Panc1 (cell line): ENCODE data around the gene MEGF8. TPM values are rescaled to one million over a fixed set of nuclear protein-coding genes. Genes with fewer than 3 reads are reported as not detected.
A peak's percentile ranks its signal among the peaks of the same experiment; 100 is the strongest.

ENCODE experiments used
- ATAC-seq: fragments of 200-7000 bp; cut with Tn5 transposase; 2 replicates; pipeline ENCODE4 v1.9.1; 2020; ENCODE audit warnings: mild to moderate bottlenecking, moderate library complexity
- BruUV-seq: library from RNA; stranded (reverse); fragments of 400-500 nt; replicated peaks from 2 replicates; lab custom pipeline; 2021; lab: Mats Ljungman, UMichigan
- CTCF ChIA-PET: fragments of 300-600 bp; sonication (Branson Sonifier 250); formaldehyde crosslinking; loops from one replicate; lab custom pipeline; 2022; ENCODE audit warnings: antibody characterized with exemption; lab: Charles Lee
- POLR2A ChIA-PET: fragments of 300-600 bp; sonication (Branson Sonifier 250); formaldehyde crosslinking; loops from one replicate; lab custom pipeline; 2022; ENCODE audit warnings: antibody characterized with exemption; lab: Charles Lee
- DNase-seq: peaks from one replicate; pipeline ENCODE4 v3.0.0-alpha.2; 2010; ENCODE audit warnings: low read depth, low spot score
- H3K27ac ChIP-seq: 2 replicates; pipeline ENCODE4 v1.5.1; 2011; ENCODE audit warnings: mild to moderate bottlenecking, low read length, inconsistent platforms
- H3K27me3 ChIP-seq: fragments of 200-500 bp; sonication (Bioruptor generic); 2 replicates; pipeline ENCODE4 v1.6.0; 2014; ENCODE audit warnings: low read length, inconsistent platforms; ENCODE audit not compliant: control insufficient read depth, insufficient read depth
- H3K36me3 ChIP-seq: fragments of 200-500 bp; sonication (Bioruptor generic); 2 replicates; pipeline ENCODE4 v1.5.1; 2014; ENCODE audit warnings: inconsistent platforms, mild to moderate bottlenecking, low read length, moderate library complexity; ENCODE audit not compliant: control insufficient read depth, insufficient read depth
- H3K4me1 ChIP-seq: 2 replicates; pipeline ENCODE4 v1.5.1; 2011; ENCODE audit warnings: inconsistent platforms, mild to moderate bottlenecking, low read length, moderate library complexity; ENCODE audit not compliant: control insufficient read depth, insufficient read depth
- H3K4me3 ChIP-seq, 2 experiments: 2 replicates each; pipeline ENCODE4 v1.5.1; 2011 to 2012; ENCODE audit warnings: low read depth in 2 of 2, low read length in 2 of 2, mild to moderate bottlenecking in 2 of 2, inconsistent platforms in 1 of 2, moderate library complexity in 1 of 2
- H3K9me3 ChIP-seq: fragments of 200-500 bp; sonication (Bioruptor generic); 2 replicates; pipeline ENCODE4 v1.5.1; 2014; ENCODE audit warnings: low read depth, mild to moderate bottlenecking, inconsistent platforms, low read length, moderate library complexity; ENCODE audit not compliant: control insufficient read depth, insufficient read depth
- POLR2AphosphoS5 ChIP-seq: IDR thresholded peaks from 2 replicates; pipeline ENCODE4 v1.6.1; 2012; ENCODE audit warnings: mild to moderate bottlenecking, low read depth, low read length, moderate library complexity
- SIN3A ChIP-seq: IDR thresholded peaks from 2 replicates; pipeline ENCODE4 v1.6.1; 2012; ENCODE audit warnings: low read depth, mild to moderate bottlenecking, low read length, moderate library complexity, borderline replicate concordance; ENCODE audit not compliant: insufficient read depth
- TCF7L2 ChIP-seq: IDR thresholded peaks from 2 replicates; pipeline ENCODE4 v1.6.1; 2011; ENCODE audit warnings: mild to moderate bottlenecking, low read depth, low read length, inconsistent platforms
- in situ Hi-C: cut with HindIII; loops from 2 replicates; pipeline ENCODE4 v1.10.0; 2016; ENCODE audit warnings: low sequenced_read_pairs, low pct_unique_long_range_greater_than_20kb
- intact Hi-C: fragments of 100-400 bp; cut with micrococcal nuclease; formaldehyde crosslinking; loops from one replicate; pipeline ENCODE4 v1.10.0; 2022; ENCODE audit not compliant: unreplicated experiment
- total RNA-seq: library from RNA; stranded (reverse); gene quantifications from one replicate; pipeline ENCODE4 v1.2.1, GENCODE V29; 2021; ENCODE audit not compliant: unreplicated experiment
- TF ChIP-seq, protein P1 (sequence below): fragments of 450-650 bp; IDR thresholded peaks from 2 replicates; pipeline ENCODE4 v1.5.1; 2017; ENCODE audit warnings: mild to moderate bottlenecking
- TF ChIP-seq, protein P2 (sequence below), 2 experiments: IDR thresholded peaks; 2 replicates each; pipeline ENCODE4 v1.6.1; 2011 to 2012; ENCODE audit warnings: low read depth in 2 of 2, control low read depth in 1 of 2, low read length in 1 of 2, mild to moderate bottlenecking in 1 of 2, moderate library complexity in 1 of 2; ENCODE audit not compliant: insufficient read depth in 1 of 2

Gene MEGF8
- total RNA-seq, 1 experiment from 2014 or later: 14.2 TPM

DNA sequence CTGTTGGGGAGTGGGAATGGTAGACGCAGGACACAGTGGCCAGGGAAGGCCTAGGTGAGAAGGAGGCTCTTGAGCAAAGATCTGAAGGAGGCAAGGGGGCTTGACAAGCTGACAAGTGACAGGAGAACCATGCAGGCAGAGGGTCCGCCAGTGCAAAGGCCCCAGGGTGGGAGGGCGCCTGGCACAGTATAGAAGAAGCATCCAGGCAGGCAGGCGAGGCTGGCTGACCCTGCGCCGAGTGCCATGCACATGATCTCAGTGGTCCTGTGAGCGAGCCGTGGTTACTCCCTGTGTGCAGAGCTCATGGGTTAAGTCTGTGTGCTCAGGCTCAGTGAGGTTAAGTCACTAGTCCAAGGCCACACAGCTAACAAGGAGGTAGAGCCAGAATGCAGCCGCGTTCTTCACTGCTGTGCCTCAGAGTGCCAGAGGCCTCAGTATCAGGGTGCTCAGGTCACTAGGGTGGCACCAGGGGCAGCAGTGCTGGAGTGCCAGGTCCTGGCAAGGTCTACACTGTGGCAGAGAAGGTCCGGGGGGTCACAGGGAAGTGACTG, 49.5 kb downstream of the MEGF8 start:
- CTCF ChIA-PET: no interaction called here
- ATAC-seq: 0 out of 2 replicates have a peak, but pooled peaks have one; percentile 14
- intact Hi-C loops (no loop called here), in situ Hi-C loops (no loop called here)
- no TSS peak for BruUV-seq
- no peaks in the 10 kb centered on the region for H3K9me3 ChIP-seq
- no peaks in the 10 kb centered on the region for H3K4me1 ChIP-seq
- no peak for TF ChIP-seq POLR2AphosphoS5
- TF ChIP-seq, protein P1, sequence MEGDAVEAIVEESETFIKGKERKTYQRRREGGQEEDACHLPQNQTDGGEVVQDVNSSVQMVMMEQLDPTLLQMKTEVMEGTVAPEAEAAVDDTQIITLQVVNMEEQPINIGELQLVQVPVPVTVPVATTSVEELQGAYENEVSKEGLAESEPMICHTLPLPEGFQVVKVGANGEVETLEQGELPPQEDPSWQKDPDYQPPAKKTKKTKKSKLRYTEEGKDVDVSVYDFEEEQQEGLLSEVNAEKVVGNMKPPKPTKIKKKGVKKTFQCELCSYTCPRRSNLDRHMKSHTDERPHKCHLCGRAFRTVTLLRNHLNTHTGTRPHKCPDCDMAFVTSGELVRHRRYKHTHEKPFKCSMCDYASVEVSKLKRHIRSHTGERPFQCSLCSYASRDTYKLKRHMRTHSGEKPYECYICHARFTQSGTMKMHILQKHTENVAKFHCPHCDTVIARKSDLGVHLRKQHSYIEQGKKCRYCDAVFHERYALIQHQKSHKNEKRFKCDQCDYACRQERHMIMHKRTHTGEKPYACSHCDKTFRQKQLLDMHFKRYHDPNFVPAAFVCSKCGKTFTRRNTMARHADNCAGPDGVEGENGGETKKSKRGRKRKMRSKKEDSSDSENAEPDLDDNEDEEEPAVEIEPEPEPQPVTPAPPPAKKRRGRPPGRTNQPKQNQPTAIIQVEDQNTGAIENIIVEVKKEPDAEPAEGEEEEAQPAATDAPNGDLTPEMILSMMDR: no peak
- H3K27ac ChIP-seq: no peak overlapping the region
- no peak for DNase-seq
- POLR2A ChIA-PET: no interaction called here
- H3K36me3 ChIP-seq: no peaks in the 10 kb centered on the region
- no peaks in the 10 kb centered on the region for H3K27me3 ChIP-seq
- no peak overlapping the region for H3K4me3 ChIP-seq

DNA sequence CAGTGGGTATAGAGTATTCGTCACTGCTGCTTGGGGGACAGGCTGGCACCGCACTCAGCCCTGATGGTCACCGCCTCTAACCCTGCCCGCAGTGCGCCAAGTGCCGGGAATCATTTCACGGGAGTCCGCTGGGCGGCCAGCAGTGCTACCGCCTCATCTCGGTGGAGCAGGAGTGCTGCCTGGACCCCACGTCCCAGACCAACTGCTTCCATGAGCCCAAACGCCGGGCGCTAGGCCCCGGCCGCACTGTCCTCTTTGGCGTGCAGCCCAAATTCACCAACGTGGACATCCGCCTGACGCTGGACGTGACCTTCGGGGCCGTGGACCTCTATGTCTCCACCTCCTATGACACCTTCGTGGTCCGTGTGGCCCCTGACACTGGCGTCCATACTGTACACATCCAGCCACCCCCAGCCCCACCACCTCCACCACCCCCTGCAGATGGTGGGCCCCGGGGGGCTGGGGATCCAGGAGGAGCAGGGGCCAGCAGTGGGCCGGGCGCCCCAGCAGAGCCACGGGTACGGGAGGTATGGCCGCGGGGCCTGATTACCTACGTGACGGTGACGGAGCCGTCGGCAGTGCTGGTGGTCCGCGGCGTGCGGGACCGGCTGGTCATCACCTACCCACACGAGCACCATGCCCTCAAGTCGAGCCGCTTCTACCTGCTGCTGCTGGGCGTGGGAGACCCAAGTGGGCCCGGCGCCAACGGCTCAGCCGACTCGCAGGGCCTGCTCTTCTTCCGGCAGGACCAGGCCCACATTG, 50.2 kb downstream of the MEGF8 start:
- no TSS peak for BruUV-seq
- ChIA-PET CTCF (no interaction called here), POLR2A (no interaction called here)
- in situ Hi-C loops (no loop called here), intact Hi-C loops (no loop called here)
- no peak for ATAC-seq
- Histone ChIP-seq H3K4me1 (no peaks in the 10 kb centered on the region), H3K27me3 (no peaks in the 10 kb centered on the region), H3K9me3 (no peaks in the 10 kb centered on the region), H3K27ac (no peak overlapping the region), H3K4me3 (no peak overlapping the region), H3K36me3 (no peaks in the 10 kb centered on the region)
- TF ChIP-seq, protein P1: no peak
- TF ChIP-seq TCF7L2: no peak
- TF ChIP-seq, protein P2, sequence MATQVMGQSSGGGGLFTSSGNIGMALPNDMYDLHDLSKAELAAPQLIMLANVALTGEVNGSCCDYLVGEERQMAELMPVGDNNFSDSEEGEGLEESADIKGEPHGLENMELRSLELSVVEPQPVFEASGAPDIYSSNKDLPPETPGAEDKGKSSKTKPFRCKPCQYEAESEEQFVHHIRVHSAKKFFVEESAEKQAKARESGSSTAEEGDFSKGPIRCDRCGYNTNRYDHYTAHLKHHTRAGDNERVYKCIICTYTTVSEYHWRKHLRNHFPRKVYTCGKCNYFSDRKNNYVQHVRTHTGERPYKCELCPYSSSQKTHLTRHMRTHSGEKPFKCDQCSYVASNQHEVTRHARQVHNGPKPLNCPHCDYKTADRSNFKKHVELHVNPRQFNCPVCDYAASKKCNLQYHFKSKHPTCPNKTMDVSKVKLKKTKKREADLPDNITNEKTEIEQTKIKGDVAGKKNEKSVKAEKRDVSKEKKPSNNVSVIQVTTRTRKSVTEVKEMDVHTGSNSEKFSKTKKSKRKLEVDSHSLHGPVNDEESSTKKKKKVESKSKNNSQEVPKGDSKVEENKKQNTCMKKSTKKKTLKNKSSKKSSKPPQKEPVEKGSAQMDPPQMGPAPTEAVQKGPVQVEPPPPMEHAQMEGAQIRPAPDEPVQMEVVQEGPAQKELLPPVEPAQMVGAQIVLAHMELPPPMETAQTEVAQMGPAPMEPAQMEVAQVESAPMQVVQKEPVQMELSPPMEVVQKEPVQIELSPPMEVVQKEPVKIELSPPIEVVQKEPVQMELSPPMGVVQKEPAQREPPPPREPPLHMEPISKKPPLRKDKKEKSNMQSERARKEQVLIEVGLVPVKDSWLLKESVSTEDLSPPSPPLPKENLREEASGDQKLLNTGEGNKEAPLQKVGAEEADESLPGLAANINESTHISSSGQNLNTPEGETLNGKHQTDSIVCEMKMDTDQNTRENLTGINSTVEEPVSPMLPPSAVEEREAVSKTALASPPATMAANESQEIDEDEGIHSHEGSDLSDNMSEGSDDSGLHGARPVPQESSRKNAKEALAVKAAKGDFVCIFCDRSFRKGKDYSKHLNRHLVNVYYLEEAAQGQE (IDR thresholded peaks at IDR 0.05; ENCODE audit: insufficient read depth in 1 of 2, low read depth in 2 of 2, low read length in 1 of 2): no peak
- no peak for TF ChIP-seq POLR2AphosphoS5
- no peak for TF ChIP-seq SIN3A
- DNase-seq: no peak
